Naive B cell (primary cell): ENCODE data around the gene IFT52. TPM values are rescaled to one million over a fixed set of nuclear protein-coding genes. Genes with fewer than 3 reads are reported as not detected.
"Not testable (repeated sequence)": the region's sequence is repeated elsewhere in the genome, so short reads cannot be mapped to it uniquely, and the experiment has no call there.

Experiments used
- ATAC-seq, 2 donors: fragments of 150-1000 bp; cut with Tn5 transposase; 2 replicates each; pipeline ENCODE4 v1.10.0; 2021; ENCODE audit warnings: low read depth in 2 of 2, mild to moderate bottlenecking in 2 of 2, moderate library complexity in 2 of 2
- DNase-seq: peaks from one replicate; pipeline ENCODE4 v3.0.0; 2022
- H3K27ac Mint-ChIP-seq, 6 donors: one replicate each; pipeline ENCODE4 v1.8.0; 2020 to 2022; ENCODE audit warnings: mild to moderate bottlenecking in 6 of 6, mixed read lengths in 6 of 6, moderate library complexity in 5 of 6, inconsistent platforms in 2 of 6
- H3K27me3 Mint-ChIP-seq, 3 donors: one replicate each; pipeline ENCODE4 v1.8.0; 2021 to 2022; ENCODE audit warnings: mixed read lengths in 3 of 3, mild to moderate bottlenecking in 1 of 3
- H3K36me3 Mint-ChIP-seq, 2 donors: one replicate each; pipeline ENCODE4 v1.8.0; 2020 to 2022; ENCODE audit warnings: mixed read lengths in 2 of 2, inconsistent platforms in 1 of 2, mild to moderate bottlenecking in 1 of 2
- H3K4me1 Mint-ChIP-seq, 3 donors: one replicate each; pipeline ENCODE4 v1.8.0; 2020 to 2022; ENCODE audit warnings: mixed read lengths in 3 of 3, inconsistent platforms in 1 of 3, mild to moderate bottlenecking in 1 of 3, moderate library complexity in 1 of 3
- H3K4me3 Mint-ChIP-seq, 8 donors: one replicate each; pipeline ENCODE4 v1.8.0; 2020 to 2022; ENCODE audit warnings: mild to moderate bottlenecking in 8 of 8, mixed read lengths in 8 of 8, moderate library complexity in 8 of 8, inconsistent platforms in 2 of 8
- H3K9me3 Mint-ChIP-seq, 7 donors: one replicate each; pipeline ENCODE4 v1.8.0; 2020 to 2022; ENCODE audit warnings: mixed read lengths in 7 of 7, mild to moderate bottlenecking in 5 of 7, inconsistent platforms in 2 of 7, moderate library complexity in 1 of 7
- polyA plus RNA-seq, 6 donors: library from polyadenylated mRNA; unstranded; fragments of 300-500 nt; fragmentation: Illumina TruSeq; gene quantifications; one replicate each; pipeline ENCODE4 v1.2.3, GENCODE V29; 2021; ENCODE audit warnings: low read depth in 6 of 6

IFT52 gene
- polyA plus RNA-seq, 6 donors from 2014 or later, result 28.8 to 38.0 (median 32.0) TPM

GRCh38 chr20:43576108-43576507, 14.6 kb upstream of the IFT52 start:
- peak overlapping the region in 1 of 8 donors; percentile 55 for H3K4me3 Mint-ChIP-seq
- H3K4me1 Mint-ChIP-seq, result no peaks in the 10 kb centered on the region
- H3K27ac Mint-ChIP-seq, result peak overlapping the region in 1 of 6 donors; percentile 21
- peaks cover 0 to 4% (median 0%) of the 10 kb centered on the region in 3 donors for H3K27me3 Mint-ChIP-seq
- DNase-seq (no peak), ATAC-seq (no peak)
- no peaks in the 10 kb centered on the region for H3K9me3 Mint-ChIP-seq
- H3K36me3 Mint-ChIP-seq, result no peaks in the 10 kb centered on the region

DNA sequence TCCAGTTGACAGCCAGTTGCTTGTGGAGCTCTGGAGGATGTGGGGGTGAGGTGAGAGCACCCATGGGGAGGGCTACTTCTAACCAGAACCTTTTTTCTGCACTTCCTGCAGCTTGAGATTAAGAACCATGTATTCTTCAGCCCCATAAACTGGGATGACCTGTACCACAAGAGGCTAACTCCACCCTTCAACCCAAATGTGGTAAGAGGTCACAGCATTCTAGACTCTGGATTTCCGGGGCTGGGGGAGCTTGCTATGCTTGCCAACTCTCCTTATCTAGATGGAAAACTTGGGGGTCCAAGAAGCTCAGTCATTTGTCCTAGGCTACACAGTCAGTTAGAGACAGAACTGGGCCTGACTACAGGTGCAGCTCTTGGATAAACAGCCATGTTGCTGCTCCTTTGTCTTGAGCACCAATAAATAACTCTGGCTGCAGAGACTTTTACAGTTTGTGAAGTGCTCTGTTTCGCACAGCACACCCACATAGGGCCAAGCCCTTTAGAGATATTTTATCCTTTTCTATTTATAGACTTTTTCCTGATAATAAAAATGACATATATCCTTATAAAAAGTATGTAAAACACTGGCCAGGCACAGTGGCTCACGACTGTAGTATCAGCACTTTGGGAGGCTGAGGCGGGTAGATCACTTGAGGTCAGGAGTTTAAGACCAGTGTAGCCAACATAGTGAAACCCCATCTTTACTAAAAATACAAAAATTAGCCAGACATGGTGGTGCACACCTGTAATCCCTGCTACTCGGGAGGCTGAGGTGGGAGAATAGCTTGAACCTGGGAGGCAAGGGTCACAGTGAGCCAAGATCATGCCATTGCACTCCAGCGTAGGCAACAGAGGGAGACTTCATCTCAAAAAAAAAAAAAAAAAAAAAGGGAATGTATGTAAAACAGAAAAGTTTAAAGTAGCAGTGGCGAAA, 10.6 kb upstream of the IFT52 start:
- H3K36me3 Mint-ChIP-seq, result no peaks in the 10 kb centered on the region

GRCh38 chr20:43583133-43583864, 7.4 kb upstream of the IFT52 start:
- DNase-seq (no peak), ATAC-seq (no peak)
- H3K9me3 Mint-ChIP-seq, result no peaks in the 10 kb centered on the region
- peaks cover 0 to 9% (median 6%) of the 10 kb centered on the region in 3 donors for H3K27me3 Mint-ChIP-seq
- no peak overlapping the region for H3K4me3 Mint-ChIP-seq
- H3K27ac Mint-ChIP-seq, result no peak overlapping the region
- H3K36me3 Mint-ChIP-seq, result no peaks in the 10 kb centered on the region
- no peaks in the 10 kb centered on the region for H3K4me1 Mint-ChIP-seq

More for the DNA sequence above, 10.6 kb upstream of the IFT52 start:
- ATAC-seq (no peak), DNase-seq (no peak)
- H3K27me3 Mint-ChIP-seq, result peaks cover 0 to 9% (median 4%) of the 10 kb centered on the region in 3 donors
- H3K9me3 Mint-ChIP-seq, result no peaks in the 10 kb centered on the region
- no peak overlapping the region for H3K4me3 Mint-ChIP-seq
- no peak overlapping the region for H3K27ac Mint-ChIP-seq
- H3K4me1 Mint-ChIP-seq, result no peaks in the 10 kb centered on the region

- no peak overlapping the region for H3K4me3 Mint-ChIP-seq
- no peak for ATAC-seq
- no peaks in the 10 kb centered on the region for H3K9me3 Mint-ChIP-seq
- DNase-seq, result no peak
- no peaks in the 10 kb centered on the region for H3K4me1 Mint-ChIP-seq
- H3K36me3 Mint-ChIP-seq, result no peaks in the 10 kb centered on the region
- H3K27me3 Mint-ChIP-seq, result peaks cover 0 to 9% (median 6%) of the 10 kb centered on the region in 3 donors
- H3K27ac Mint-ChIP-seq, result peak overlapping the region in 1 of 6 donors; percentile 5
These were observed 6.7 kb upstream of the IFT52 start for GRCh38 chr20:43583982-43584432.

DNA sequence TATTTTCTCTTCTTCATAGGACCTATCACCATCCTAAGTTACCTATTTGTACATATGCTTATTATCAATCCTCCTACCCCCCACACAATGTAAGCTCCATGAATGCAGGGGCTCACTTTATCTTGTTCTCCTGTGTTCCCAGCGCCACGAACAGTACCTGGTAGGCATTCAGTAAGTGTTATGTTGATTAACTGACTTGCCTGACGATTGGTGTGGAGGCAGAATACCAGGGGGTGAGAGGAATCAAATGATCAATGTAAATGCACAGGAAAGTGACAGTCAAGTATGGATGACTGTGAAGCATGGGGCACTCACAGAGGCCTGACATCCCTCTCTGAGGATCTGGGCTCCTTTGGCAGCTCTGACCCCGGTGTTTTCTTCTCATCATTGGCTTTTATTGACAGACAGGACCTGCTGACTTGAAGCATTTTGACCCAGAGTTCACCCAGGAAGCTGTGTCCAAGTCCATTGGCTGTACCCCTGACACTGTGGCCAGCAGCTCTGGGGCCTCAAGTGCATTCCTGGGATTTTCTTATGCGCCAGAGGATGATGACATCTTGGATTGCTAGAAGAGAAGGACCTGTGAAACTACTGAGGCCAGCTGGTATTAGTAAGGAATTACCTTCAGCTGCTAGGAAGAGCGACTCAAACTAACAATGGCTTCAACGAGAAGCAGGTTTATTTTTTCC, 6.1 kb upstream of the IFT52 start:
- Mint-ChIP-seq H3K4me3 (no peak overlapping the region), H3K36me3 (no peaks in the 10 kb centered on the region), H3K4me1 (peaks cover 0 to 2% (median under 1%) of the 10 kb centered on the region in 3 donors), H3K27ac (no peak overlapping the region), H3K27me3 (peaks cover 0 to 9% (median 6%) of the 10 kb centered on the region in 3 donors), H3K9me3 (no peaks in the 10 kb centered on the region)
- DNase-seq (no peak), ATAC-seq (no peak)

DNA sequence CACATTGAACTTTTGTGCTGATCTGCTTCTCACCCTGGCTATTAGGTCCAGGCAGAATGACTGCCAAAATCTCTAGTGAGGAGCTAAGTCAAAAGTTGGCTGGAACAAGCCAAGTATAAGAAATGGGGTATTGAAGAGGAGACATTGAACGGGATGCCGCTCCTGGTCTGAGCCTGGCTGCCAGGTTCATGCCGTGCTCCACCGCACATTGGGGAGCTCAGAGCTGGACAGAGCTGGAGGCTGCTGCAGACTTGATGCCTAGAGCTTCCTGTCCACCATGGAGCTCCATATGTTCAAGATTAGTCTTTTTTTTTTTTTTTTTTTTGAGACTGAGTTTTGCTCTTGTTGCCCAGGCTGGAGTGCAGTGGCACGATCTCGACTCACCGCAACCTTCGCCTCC, 4.1 kb upstream of the IFT52 start:
- Mint-ChIP-seq H3K4me1 (peaks cover 13 to 20% (median 19%) of the 10 kb centered on the region in 3 donors), H3K4me3 (peak overlapping the region in 1 of 8 donors; percentile 45), H3K27me3 (peaks cover 0 to 9% (median 6%) of the 10 kb centered on the region in 3 donors)

GRCh38 chr20:43588526-43588925, 2.2 kb upstream of the IFT52 start:
- ATAC-seq, H3K9me3 Mint-ChIP-seq, DNase-seq, H3K27me3 Mint-ChIP-seq, H3K36me3 Mint-ChIP-seq, H3K27ac Mint-ChIP-seq: not testable (repeated sequence)
- H3K4me1 Mint-ChIP-seq, result peaks cover 13 to 26% (median 20%) of the 10 kb centered on the region in 3 donors
- H3K4me3 Mint-ChIP-seq, result peak overlapping the region in 1 of 8 donors; percentile 33

More for the DNA sequence above, 4.1 kb upstream of the IFT52 start:
- no peaks in the 10 kb centered on the region for H3K9me3 Mint-ChIP-seq
- ATAC-seq (no peak), DNase-seq (no peak)
- H3K27ac Mint-ChIP-seq, result no peak overlapping the region
- H3K36me3 Mint-ChIP-seq, result no peaks in the 10 kb centered on the region

DNA sequence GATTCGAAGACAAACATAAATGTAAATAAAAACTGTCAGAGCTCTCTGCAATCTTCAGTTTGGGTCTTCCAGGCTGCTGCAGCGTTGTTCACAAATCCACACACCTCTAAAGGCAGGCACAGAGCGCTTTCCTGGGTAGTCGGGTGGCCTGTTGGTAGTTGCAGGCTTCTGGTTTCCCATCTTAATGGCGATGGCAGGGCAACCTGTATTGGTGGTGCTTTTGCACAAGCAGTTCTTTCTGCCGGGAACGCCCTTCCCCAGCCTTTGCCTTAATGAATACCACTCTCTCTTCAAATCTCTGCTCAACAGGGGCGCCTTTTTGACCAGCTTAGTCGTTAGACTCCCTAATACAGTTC, 723 bp upstream of the IFT52 start:
- H3K36me3 Mint-ChIP-seq, result peaks cover 0 to 5% of the 10 kb centered on the region in 2 donors
- DNase-seq (peak; percentile 3), ATAC-seq (no peak)
- H3K27me3 Mint-ChIP-seq, result peaks cover 0 to 6% (median 0%) of the 10 kb centered on the region in 3 donors
- peak overlapping the region in 5 of 6 donors; percentile 36 to 99 (median 98) for H3K27ac Mint-ChIP-seq
- H3K4me3 Mint-ChIP-seq, result peak overlapping the region; percentile 88 to 98 (median 96)
- H3K9me3 Mint-ChIP-seq, result no peaks in the 10 kb centered on the region
- peaks cover 13 to 26% (median 20%) of the 10 kb centered on the region in 3 donors for H3K4me1 Mint-ChIP-seq

- H3K27ac Mint-ChIP-seq, H3K9me3 Mint-ChIP-seq, H3K27me3 Mint-ChIP-seq, DNase-seq, ATAC-seq: not testable (repeated sequence)
- Mint-ChIP-seq H3K4me3 (peak overlapping the region in 1 of 8 donors; percentile 20), H3K4me1 (peaks cover 2 to 12% (median 5%) of the 10 kb centered on the region in 3 donors), H3K36me3 (peaks cover 9 to 24% of the 10 kb centered on the region in 2 donors)
These were observed 11.2 kb downstream of the IFT52 start for GRCh38 chr20:43601960-43602359.

DNA sequence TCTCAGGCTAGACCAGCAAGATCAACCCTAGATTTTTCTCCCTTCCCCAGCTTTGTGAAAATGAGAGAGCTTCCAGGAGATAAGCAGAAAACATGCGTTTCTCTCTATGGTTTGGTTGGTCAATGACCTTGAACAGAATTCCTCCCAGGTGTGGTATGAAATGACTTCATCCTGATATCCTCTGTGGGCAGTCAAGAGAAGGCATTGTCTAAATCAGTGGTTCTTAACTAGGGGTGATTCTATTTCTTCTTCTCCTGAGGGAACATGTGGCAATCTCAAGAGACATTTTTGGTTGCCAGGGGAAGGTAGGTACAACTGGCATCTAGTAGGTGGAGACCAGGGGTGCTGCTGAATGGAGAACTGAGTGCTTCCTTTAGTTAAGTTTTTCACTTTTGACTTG, 12.4 kb downstream of the IFT52 start:
- Mint-ChIP-seq H3K9me3 (no peaks in the 10 kb centered on the region), H3K36me3 (peaks cover 6 to 19% of the 10 kb centered on the region in 2 donors), H3K4me3 (no peak overlapping the region), H3K27me3 (no peaks in the 10 kb centered on the region), H3K4me1 (peaks cover 2 to 12% (median 5%) of the 10 kb centered on the region in 3 donors), H3K27ac (peak overlapping the region in 2 of 6 donors; percentile 16 to 65)
- ATAC-seq (no peak), DNase-seq (no peak)

- Mint-ChIP-seq H3K9me3 (no peaks in the 10 kb centered on the region), H3K36me3 (peaks cover 5 to 17% of the 10 kb centered on the region in 2 donors), H3K27me3 (no peaks in the 10 kb centered on the region), H3K4me3 (no peak overlapping the region), H3K27ac (no peak overlapping the region), H3K4me1 (peaks cover 1 to 5% (median 5%) of the 10 kb centered on the region in 3 donors)
- DNase-seq (no peak), ATAC-seq (no peak)
These were observed 15.0 kb downstream of the IFT52 start for GRCh38 chr20:43605715-43606114.

- not testable (repeated sequence) for H3K27ac Mint-ChIP-seq, H3K27me3 Mint-ChIP-seq, DNase-seq, H3K36me3 Mint-ChIP-seq, H3K4me3 Mint-ChIP-seq, H3K4me1 Mint-ChIP-seq, H3K9me3 Mint-ChIP-seq, ATAC-seq
These were observed 16.5 kb downstream of the IFT52 start for GRCh38 chr20:43607278-43607677.

DNA sequence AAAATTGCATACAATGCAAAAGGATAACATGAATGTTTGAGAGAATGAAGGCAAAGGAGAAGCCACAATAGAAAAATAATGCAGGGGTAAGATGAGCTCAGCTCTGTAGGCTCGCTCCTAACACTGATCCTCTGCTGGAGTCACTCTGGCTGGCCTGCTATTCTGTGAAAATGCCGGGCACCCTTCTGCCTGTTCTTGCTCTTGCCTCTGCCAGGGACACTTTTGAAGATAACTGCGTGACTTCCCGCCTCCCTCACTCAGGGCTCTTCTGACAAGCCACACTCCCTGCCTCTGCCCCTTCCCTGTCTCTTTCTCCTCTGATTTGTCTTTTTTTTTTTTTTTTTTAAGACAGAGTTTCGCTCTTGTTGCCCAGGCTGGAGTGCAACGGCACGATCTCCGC, 40.9 kb downstream of the IFT52 start:
- peaks cover 0 to 3% (median 0%) of the 10 kb centered on the region in 3 donors for H3K4me1 Mint-ChIP-seq
- H3K27ac Mint-ChIP-seq, result no peak overlapping the region
- ATAC-seq (no peak), DNase-seq (no peak)
- no peak overlapping the region for H3K4me3 Mint-ChIP-seq
- no peaks in the 10 kb centered on the region for H3K9me3 Mint-ChIP-seq
- H3K36me3 Mint-ChIP-seq, result peaks cover 21% of the 10 kb centered on the region in 2 donors
- H3K27me3 Mint-ChIP-seq, result no peaks in the 10 kb centered on the region
